Keratinocyte (primary cell): ENCODE data around the gene USP13. TPM values are rescaled to one million over a fixed set of nuclear protein-coding genes. Genes with fewer than 3 reads are reported as not detected.

Experiments
- DNase-seq: peaks from one replicate; pipeline ENCODE4 v3.0.0-alpha.2; 2011; ENCODE audit warnings: low read depth, missing footprints, low spot score
- FAIRE-seq: peaks from 2 replicates; lab custom pipeline; 2011; peaks lifted over from hg19 to GRCh38; lab: Jason Lieb, UNC
- H2AFZ ChIP-seq: 2 replicates; pipeline ENCODE4 v1.6.0; 2012; ENCODE audit warnings: low read length, control low read depth, inconsistent platforms; ENCODE audit not compliant: control insufficient read depth
- H3K27ac ChIP-seq: 2 replicates; pipeline ENCODE4 v1.5.1; 2011; ENCODE audit warnings: low read length; ENCODE audit not compliant: control insufficient read depth, insufficient read depth
- H3K27me3 ChIP-seq: 3 replicates; pipeline ENCODE4 v1.6.0; 2011; ENCODE audit warnings: low read length; ENCODE audit not compliant: control insufficient read depth, insufficient read depth; ENCODE audit errors: extremely low read depth
- H3K36me3 ChIP-seq, 2 experiments: 2 replicates in 1 of 2; 3 replicates in 1 of 2; pipeline ENCODE4 v1.5.1; 2011; ENCODE audit warnings: low read length in 2 of 2, mild to moderate bottlenecking in 1 of 2; ENCODE audit not compliant: control insufficient read depth in 2 of 2, insufficient read depth in 2 of 2; ENCODE audit errors: extremely low read depth in 1 of 2
- H3K4me1 ChIP-seq: 3 replicates; pipeline ENCODE4 v1.5.1; 2011; ENCODE audit warnings: low read length; ENCODE audit not compliant: control insufficient read depth, insufficient read depth; ENCODE audit errors: extremely low read depth
- H3K4me2 ChIP-seq: 3 replicates; pipeline ENCODE4 v1.6.0; 2011; ENCODE audit warnings: low read depth, low read length; ENCODE audit not compliant: control insufficient read depth, insufficient read depth; ENCODE audit errors: extremely low read depth
- H3K4me3 ChIP-seq, 3 experiments: fragments of 200-600 bp in 1 of 3; sonication (generic) in 1 of 3; 2 replicates in 2 of 3; 3 replicates in 1 of 3; pipeline ENCODE4 v1.5.1; 2011 to 2016; ENCODE audit warnings: low read length in 3 of 3, mild to moderate bottlenecking in 3 of 3, control low read depth in 2 of 3, inconsistent platforms in 1 of 3, low read depth in 1 of 3, mixed read lengths in 1 of 3, mixed run types in 1 of 3, moderate library complexity in 1 of 3; ENCODE audit not compliant: control insufficient read depth in 2 of 3, insufficient read depth in 2 of 3; ENCODE audit errors: extremely low read depth in 1 of 3
- H3K79me2 ChIP-seq: 2 replicates; pipeline ENCODE4 v1.6.0; 2012; ENCODE audit warnings: low read length; ENCODE audit not compliant: control insufficient read depth, insufficient read depth
- H3K9ac ChIP-seq: 3 replicates; pipeline ENCODE4 v1.6.0; 2011; ENCODE audit warnings: low read length; ENCODE audit not compliant: control insufficient read depth, insufficient read depth; ENCODE audit errors: extremely low read depth
- H3K9me1 ChIP-seq: 3 replicates; pipeline ENCODE4 v1.6.0; 2011; ENCODE audit warnings: low read length; ENCODE audit not compliant: control insufficient read depth, insufficient read depth; ENCODE audit errors: extremely low read depth
- H3K9me3 ChIP-seq: 2 replicates; pipeline ENCODE4 v1.5.1; 2012; ENCODE audit warnings: low read depth, low read length; ENCODE audit not compliant: control insufficient read depth
- H4K20me1 ChIP-seq: 3 replicates; pipeline ENCODE4 v1.6.0; 2011; ENCODE audit warnings: low read length; ENCODE audit not compliant: control insufficient read depth, insufficient read depth; ENCODE audit errors: extremely low read depth
- EZH2 ChIP-seq: IDR thresholded peaks from one replicate; pipeline ENCODE4 v1.6.1; 2012; ENCODE audit warnings: inconsistent platforms, mild to moderate bottlenecking, low read length, moderate library complexity
- dilution Hi-C: fragments of 300-500 bp; cut with MboI; formaldehyde crosslinking; loops from one replicate; pipeline ENCODE4 v1.7.0; 2020; ENCODE audit warnings: low sequenced_read_pairs; ENCODE audit not compliant: extremely low pct_ligation_motif_present
- polyA plus RNA-seq, 5 experiments: library from polyadenylated mRNA; depleted of rRNA in 3 of 5; stranded (reverse) in 3 of 5; stranded (forward) in 1 of 5; unstranded in 1 of 5; fragments of >200 nt; gene quantifications; 1 replicate in 1 of 5; 2 replicates in 3 of 5; 3 replicates in 1 of 5; pipeline versions ENCODE4 v1.2.1 to v1.2.3, GENCODE V29; 2011 to 2012; ENCODE audit warnings: missing spikeins in 2 of 5, low read depth in 1 of 5, low replicate concordance in 1 of 5
- TF ChIP-seq, protein P1 (sequence below), 3 experiments: IDR thresholded peaks in 1 of 3; conservative IDR thresholded peaks in 1 of 3; optimal IDR thresholded peaks in 1 of 3; 2 replicates in 2 of 3; 3 replicates in 1 of 3; pipeline versions ENCODE3 to v1.5.1; 2011; ENCODE audit warnings: low read length in 3 of 3, mild to moderate bottlenecking in 3 of 3, moderate library complexity in 2 of 3, control low read depth in 1 of 3, inconsistent platforms in 1 of 3; ENCODE audit not compliant: insufficient read depth in 2 of 3; ENCODE audit errors: extremely low read depth in 1 of 3

The USP13 gene
- polyA plus RNA-seq, 1 donor (not counting 4 experiments of a cell fraction or from before 2014, with no cell fraction given) = 3.3 TPM

DNA sequence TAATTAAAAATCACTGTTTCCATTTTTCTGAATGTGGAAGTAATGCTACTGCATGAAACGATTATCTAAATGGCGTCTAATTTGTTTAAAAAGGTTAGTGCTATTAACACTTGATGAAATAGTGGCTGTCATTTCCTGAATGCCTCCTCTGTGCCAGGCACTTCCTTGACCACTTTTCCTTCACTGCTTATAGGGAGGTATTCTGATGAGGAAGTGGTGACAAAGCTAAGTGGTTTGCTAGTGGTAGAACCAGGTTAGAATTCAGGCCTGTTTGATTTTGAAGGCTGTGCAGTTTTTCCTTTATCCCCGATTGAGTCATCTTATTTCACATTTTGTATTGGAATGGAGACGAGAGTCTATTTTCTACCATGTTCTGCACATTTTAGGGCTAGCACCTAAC lies 119.0 kb downstream of the USP13 start:
- H3K27ac ChIP-seq = no peak overlapping the region
- no peak overlapping the region for H2AFZ ChIP-seq
- no peaks in the 10 kb centered on the region for H3K27me3 ChIP-seq
- H3K36me3 ChIP-seq = no peaks in the 10 kb centered on the region
- dilution Hi-C loops = no loop called here
- H4K20me1 ChIP-seq = no peaks in the 10 kb centered on the region
- no peaks in the 10 kb centered on the region for H3K79me2 ChIP-seq
- DNase-seq = no peak
- H3K4me3 ChIP-seq = no peak overlapping the region
- no peak for FAIRE-seq
- H3K4me2 ChIP-seq = no peak overlapping the region
- no peak for TF ChIP-seq EZH2
- TF ChIP-seq, protein P1, sequence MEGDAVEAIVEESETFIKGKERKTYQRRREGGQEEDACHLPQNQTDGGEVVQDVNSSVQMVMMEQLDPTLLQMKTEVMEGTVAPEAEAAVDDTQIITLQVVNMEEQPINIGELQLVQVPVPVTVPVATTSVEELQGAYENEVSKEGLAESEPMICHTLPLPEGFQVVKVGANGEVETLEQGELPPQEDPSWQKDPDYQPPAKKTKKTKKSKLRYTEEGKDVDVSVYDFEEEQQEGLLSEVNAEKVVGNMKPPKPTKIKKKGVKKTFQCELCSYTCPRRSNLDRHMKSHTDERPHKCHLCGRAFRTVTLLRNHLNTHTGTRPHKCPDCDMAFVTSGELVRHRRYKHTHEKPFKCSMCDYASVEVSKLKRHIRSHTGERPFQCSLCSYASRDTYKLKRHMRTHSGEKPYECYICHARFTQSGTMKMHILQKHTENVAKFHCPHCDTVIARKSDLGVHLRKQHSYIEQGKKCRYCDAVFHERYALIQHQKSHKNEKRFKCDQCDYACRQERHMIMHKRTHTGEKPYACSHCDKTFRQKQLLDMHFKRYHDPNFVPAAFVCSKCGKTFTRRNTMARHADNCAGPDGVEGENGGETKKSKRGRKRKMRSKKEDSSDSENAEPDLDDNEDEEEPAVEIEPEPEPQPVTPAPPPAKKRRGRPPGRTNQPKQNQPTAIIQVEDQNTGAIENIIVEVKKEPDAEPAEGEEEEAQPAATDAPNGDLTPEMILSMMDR (optimal IDR thresholded peaks at IDR 0.05 in 1 of 3, IDR thresholded peaks at IDR 0.05 in 1 of 3, conservative IDR thresholded peaks at IDR 0.05 in 1 of 3; ENCODE audit: extremely low read depth in 1 of 3, insufficient read depth in 2 of 3, low read length in 3 of 3) = no peak
- no peaks in the 10 kb centered on the region for H3K4me1 ChIP-seq
- no peaks in the 10 kb centered on the region for H3K9me1 ChIP-seq
- H3K9me3 ChIP-seq = no peaks in the 10 kb centered on the region
- H3K9ac ChIP-seq = no peak overlapping the region

DNA sequence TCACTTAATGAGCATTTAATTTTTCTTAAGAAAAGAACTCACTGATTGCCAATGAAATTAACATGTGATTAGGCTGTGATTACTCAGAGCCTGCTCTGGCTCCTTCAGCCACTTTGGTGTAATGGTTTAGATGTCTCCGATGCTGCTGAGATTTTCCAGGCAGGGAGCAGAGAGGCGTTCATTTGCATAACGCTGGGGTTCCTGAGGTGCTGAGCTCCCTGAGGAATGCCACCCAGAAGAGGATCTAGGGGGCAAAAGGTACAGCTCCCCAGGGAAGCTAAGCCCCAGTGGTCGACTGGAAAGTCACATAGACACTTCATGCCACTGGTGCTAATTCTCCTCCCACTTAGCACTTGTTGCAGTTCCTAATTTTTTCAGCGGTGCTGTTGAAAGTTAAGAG lies 119.5 kb downstream of the USP13 start:
- no peak overlapping the region for H2AFZ ChIP-seq
- FAIRE-seq = no peak
- DNase-seq = no peak

More for the DNA sequence above, 119.5 kb downstream of the USP13 start:
- H3K9ac ChIP-seq = no peak overlapping the region
- dilution Hi-C loops = no loop called here
- H3K79me2 ChIP-seq = no peaks in the 10 kb centered on the region
- H3K27me3 ChIP-seq = no peaks in the 10 kb centered on the region
- H3K4me3 ChIP-seq = no peak overlapping the region
- H3K9me1 ChIP-seq = no peaks in the 10 kb centered on the region
- H3K4me2 ChIP-seq = no peak overlapping the region
- H3K36me3 ChIP-seq = no peaks in the 10 kb centered on the region
- H4K20me1 ChIP-seq = no peaks in the 10 kb centered on the region
- H3K4me1 ChIP-seq = no peaks in the 10 kb centered on the region
- H3K27ac ChIP-seq = no peak overlapping the region
- no peaks in the 10 kb centered on the region for H3K9me3 ChIP-seq
- TF ChIP-seq, protein P1 (optimal IDR thresholded peaks at IDR 0.05 in 1 of 3, IDR thresholded peaks at IDR 0.05 in 1 of 3, conservative IDR thresholded peaks at IDR 0.05 in 1 of 3; ENCODE audit: extremely low read depth in 1 of 3, insufficient read depth in 2 of 3, low read length in 3 of 3) = no peak
- no peak for TF ChIP-seq EZH2
